ENCODE data around the gene ARNT2.

Gene ARNT2

GRCh38 chr15:80491163-80491847 lies 87.1 kb downstream of the ARNT2 start:
- Histone ChIP-seq H3K27me3 (replicated peaks; ENCODE audit: insufficient read depth, low read length) (no peaks in the 10 kb centered on the region), H3K79me2 (ENCODE audit: low read length) (no peaks in the 10 kb centered on the region), H3K9me2 (replicated peaks; ENCODE audit: insufficient read depth, low read length) (no peaks in the 10 kb centered on the region), H3K4me3 (ENCODE audit: low read length) (no peak overlapping the region), H4K20me1 (ENCODE audit: insufficient read depth, low read length) (no peaks in the 10 kb centered on the region), H3K36me3 (replicated peaks; ENCODE audit: insufficient read depth, low read length) (no peaks in the 10 kb centered on the region), H3K4me2 (ENCODE audit: low read depth, low read length) (no peak overlapping the region), H2AFZ (ENCODE audit: low read length) (no peak overlapping the region), H3F3A (ENCODE audit: insufficient read depth, low read length) (no peaks in the 10 kb centered on the region), H3K27ac (ENCODE audit: low read length) (no peak overlapping the region), H3K4me1 (ENCODE audit: low read length) (no peaks in the 10 kb centered on the region), H3K9me3 (replicated peaks; ENCODE audit: insufficient read depth, low read length) (no peaks in the 10 kb centered on the region), H3K9ac (ENCODE audit: low read length) (no peak overlapping the region)
- DNase-seq, result no peak
- TF ChIP-seq EZH2 (optimal IDR thresholded peaks at IDR 0.05; ENCODE audit: low read depth, low read length) (no peak), EZH2phosphoT487 (IDR thresholded peaks at IDR 0.05; ENCODE audit: low read length) (no peak)
- TF ChIP-seq, protein P1, sequence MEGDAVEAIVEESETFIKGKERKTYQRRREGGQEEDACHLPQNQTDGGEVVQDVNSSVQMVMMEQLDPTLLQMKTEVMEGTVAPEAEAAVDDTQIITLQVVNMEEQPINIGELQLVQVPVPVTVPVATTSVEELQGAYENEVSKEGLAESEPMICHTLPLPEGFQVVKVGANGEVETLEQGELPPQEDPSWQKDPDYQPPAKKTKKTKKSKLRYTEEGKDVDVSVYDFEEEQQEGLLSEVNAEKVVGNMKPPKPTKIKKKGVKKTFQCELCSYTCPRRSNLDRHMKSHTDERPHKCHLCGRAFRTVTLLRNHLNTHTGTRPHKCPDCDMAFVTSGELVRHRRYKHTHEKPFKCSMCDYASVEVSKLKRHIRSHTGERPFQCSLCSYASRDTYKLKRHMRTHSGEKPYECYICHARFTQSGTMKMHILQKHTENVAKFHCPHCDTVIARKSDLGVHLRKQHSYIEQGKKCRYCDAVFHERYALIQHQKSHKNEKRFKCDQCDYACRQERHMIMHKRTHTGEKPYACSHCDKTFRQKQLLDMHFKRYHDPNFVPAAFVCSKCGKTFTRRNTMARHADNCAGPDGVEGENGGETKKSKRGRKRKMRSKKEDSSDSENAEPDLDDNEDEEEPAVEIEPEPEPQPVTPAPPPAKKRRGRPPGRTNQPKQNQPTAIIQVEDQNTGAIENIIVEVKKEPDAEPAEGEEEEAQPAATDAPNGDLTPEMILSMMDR (IDR thresholded peaks at IDR 0.05; ENCODE audit: low read length), result no peak

GRCh38 chr15:80492409-80492808 lies 88.2 kb downstream of the ARNT2 start:
- no peaks in the 10 kb centered on the region for H3K27me3 ChIP-seq (replicated peaks; ENCODE audit: insufficient read depth, low read length)
- no peak overlapping the region for H3K4me3 ChIP-seq (ENCODE audit: low read length)
- no peaks in the 10 kb centered on the region for H3K9me2 ChIP-seq (replicated peaks; ENCODE audit: insufficient read depth, low read length)
- no peaks in the 10 kb centered on the region for H3K4me1 ChIP-seq (ENCODE audit: low read length)
- no peaks in the 10 kb centered on the region for H3K36me3 ChIP-seq (replicated peaks; ENCODE audit: insufficient read depth, low read length)
- no peaks in the 10 kb centered on the region for H4K20me1 ChIP-seq (ENCODE audit: insufficient read depth, low read length)
- H3K9ac ChIP-seq (ENCODE audit: low read length), result no peak overlapping the region
- no peaks in the 10 kb centered on the region for H3K79me2 ChIP-seq (ENCODE audit: low read length)
- no peak for DNase-seq
- H3K9me3 ChIP-seq (replicated peaks; ENCODE audit: insufficient read depth, low read length), result no peaks in the 10 kb centered on the region
- H3K27ac ChIP-seq (ENCODE audit: low read length), result no peak overlapping the region
- TF ChIP-seq EZH2 (optimal IDR thresholded peaks at IDR 0.05; ENCODE audit: low read depth, low read length), result no peak
- TF ChIP-seq, protein P1 (IDR thresholded peaks at IDR 0.05; ENCODE audit: low read length), result no peak
- TF ChIP-seq EZH2phosphoT487 (IDR thresholded peaks at IDR 0.05; ENCODE audit: low read length), result no peak
- H2AFZ ChIP-seq (ENCODE audit: low read length), result no peak overlapping the region
- no peaks in the 10 kb centered on the region for H3F3A ChIP-seq (ENCODE audit: insufficient read depth, low read length)
- no peak overlapping the region for H3K4me2 ChIP-seq (ENCODE audit: low read depth, low read length)

DNA sequence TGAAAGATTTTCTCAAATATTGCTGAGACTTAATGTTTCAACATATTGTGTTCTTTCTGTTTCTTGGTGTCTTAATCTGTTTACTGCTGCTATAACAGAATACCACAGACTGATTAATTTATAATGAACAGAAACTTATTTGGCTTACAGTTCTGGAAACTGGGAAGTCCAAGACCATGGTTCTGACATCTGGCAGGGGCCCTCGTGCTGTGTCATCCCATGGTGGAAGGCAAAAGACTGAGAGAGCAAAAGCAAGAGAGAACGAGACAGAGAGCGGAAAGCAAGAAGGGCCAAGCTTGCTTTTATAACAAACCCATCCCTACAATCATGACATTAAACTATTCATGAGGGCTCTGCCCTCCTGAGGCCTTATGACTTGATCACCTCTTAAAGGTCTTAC lies 88.7 kb downstream of the ARNT2 start:
- TF ChIP-seq EZH2 (optimal IDR thresholded peaks at IDR 0.05; ENCODE audit: low read depth, low read length) (no peak), EZH2phosphoT487 (IDR thresholded peaks at IDR 0.05; ENCODE audit: low read length) (no peak)
- TF ChIP-seq, protein P1 (IDR thresholded peaks at IDR 0.05; ENCODE audit: low read length), result no peak
- no peaks in the 10 kb centered on the region for H3K9me2 ChIP-seq (replicated peaks; ENCODE audit: insufficient read depth, low read length)
- no peaks in the 10 kb centered on the region for H4K20me1 ChIP-seq (ENCODE audit: insufficient read depth, low read length)
- H3K79me2 ChIP-seq (ENCODE audit: low read length), result no peaks in the 10 kb centered on the region
- H3K27me3 ChIP-seq (replicated peaks; ENCODE audit: insufficient read depth, low read length), result no peaks in the 10 kb centered on the region
- H3K9me3 ChIP-seq (replicated peaks; ENCODE audit: insufficient read depth, low read length), result no peaks in the 10 kb centered on the region
- H3K36me3 ChIP-seq (replicated peaks; ENCODE audit: insufficient read depth, low read length), result no peaks in the 10 kb centered on the region
- no peaks in the 10 kb centered on the region for H3F3A ChIP-seq (ENCODE audit: insufficient read depth, low read length)
- no peak overlapping the region for H3K9ac ChIP-seq (ENCODE audit: low read length)
- no peak overlapping the region for H3K4me2 ChIP-seq (ENCODE audit: low read depth, low read length)
- H3K27ac ChIP-seq (ENCODE audit: low read length), result no peak overlapping the region
- no peak overlapping the region for H2AFZ ChIP-seq (ENCODE audit: low read length)
- H3K4me3 ChIP-seq (ENCODE audit: low read length), result no peak overlapping the region
- no peak for DNase-seq
- no peaks in the 10 kb centered on the region for H3K4me1 ChIP-seq (ENCODE audit: low read length)
